Measurements from ENCODE around the gene GATAD2B.

The GATAD2B gene

GRCh38 chr1:153922972-153923925, at the start of gene GATAD2B (continued):
- peak; percentile 48; the same call in 1 of the 2 replicates for TF ChIP-seq WT1 (tag by site-specific recombination; IDR thresholded peaks at IDR 0.05)
- peak; percentile 86 for TF ChIP-seq ZEB2 (tag by site-specific recombination; IDR thresholded peaks at IDR 0.05)
- no peak for TF ChIP-seq ZNF555 (tag by site-specific recombination; conservative IDR thresholded peaks at IDR 0.05)
- peak; percentile 79 for TF ChIP-seq ZNF501 (tag by site-specific recombination; IDR thresholded peaks at IDR 0.05)
- TF ChIP-seq MZF1 (tag by site-specific recombination; IDR thresholded peaks at IDR 0.05; ENCODE audit: borderline replicate concordance) = peak; percentile 41; the same call in 1 of the 2 replicates
- peak; percentile 56; the same call in 1 of the 2 replicates for TF ChIP-seq ZNF324 (tag by site-specific recombination; IDR thresholded peaks at IDR 0.05)
- no peak for TF ChIP-seq ZNF677 (tag by site-specific recombination; IDR thresholded peaks at IDR 0.05)
- TF ChIP-seq REST (tag by site-specific recombination; IDR thresholded peaks at IDR 0.05) = 0 out of 2 replicates have a peak, but pooled peaks have one; percentile 55
- 0 out of 2 replicates have a peak, but pooled peaks have one; percentile 4 for TF ChIP-seq ZNF398 (tag by site-specific recombination; IDR thresholded peaks at IDR 0.05)
- peak; percentile 43 for TF ChIP-seq ZNF341 (tag by site-specific recombination; IDR thresholded peaks at IDR 0.05; ENCODE audit: low read depth)
- TF ChIP-seq ZBTB8A (tag by site-specific recombination; IDR thresholded peaks at IDR 0.05) = peak; percentile 43
- peak; percentile 18; the same call in 1 of the 2 replicates for TF ChIP-seq ZNF184 (tag by site-specific recombination; IDR thresholded peaks at IDR 0.05)
- TF ChIP-seq ZNF610 (tag by site-specific recombination; IDR thresholded peaks at IDR 0.05; ENCODE audit: borderline replicate concordance) = peak; percentile 75; the same call in 1 of the 2 replicates
- TF ChIP-seq ZNF518A (tag by site-specific recombination; conservative IDR thresholded peaks at IDR 0.05; ENCODE audit: low read depth) = peak; percentile 30; the same call in 1 of the 2 replicates
- 0 out of 2 replicates have a peak, but pooled peaks have one; percentile 79 for TF ChIP-seq ZSCAN5A (tag by site-specific recombination; IDR thresholded peaks at IDR 0.05)
- TF ChIP-seq ZBTB10 (tag by site-specific recombination; IDR thresholded peaks at IDR 0.05) = peak; percentile 98
- peak; percentile 86 for TF ChIP-seq KLF8 (tag by site-specific recombination; IDR thresholded peaks at IDR 0.05)
- no peak for TF ChIP-seq BCL6B (tag by site-specific recombination; IDR thresholded peaks at IDR 0.05)
- 0 out of 2 replicates have a peak, but pooled peaks have one; percentile 79 for TF ChIP-seq ZNF24 (tag by site-specific recombination; IDR thresholded peaks at IDR 0.05)
- 0 out of 2 replicates have a peak, but pooled peaks have one; percentile 30 for TF ChIP-seq ZSCAN30 (tag by site-specific recombination; IDR thresholded peaks at IDR 0.05)
- no peak for TF ChIP-seq ZNF426 (tag by site-specific recombination; IDR thresholded peaks at IDR 0.05)
